Measurements from ENCODE around the gene PRRT1. TPM values are rescaled to one million over a fixed set of nuclear protein-coding genes. Genes with fewer than 3 reads are reported as not detected.
"Not testable (repeated sequence)": the region's sequence is repeated elsewhere in the genome, so short reads cannot be mapped to it uniquely, and the experiment has no call there.

Gene PRRT1
- 1 to 10 TPM; 2.0 to 2.5 (median 2.1) TPM for polyA plus RNA-seq (ENCODE audit: insufficient read length in 3 of 3)

GRCh38 chr6:32151863-32152768 lies at the start of gene PRRT1:
Gene PRRT1 (minus strand): TSS chr6:32151939. CDS start chr6:32151827, 112 bp downstream.
- no peak for DNase-seq (ENCODE audit: low read depth in 3 of 3, low spot score in 2 of 3)

GRCh38 chr6:32200711-32201475 lies 49.2 kb upstream of the PRRT1 start:
- no peak for DNase-seq (ENCODE audit: low read depth in 3 of 3, low spot score in 2 of 3)

GRCh38 chr6:32198866-32199265 lies 47.1 kb upstream of the PRRT1 start:
- DNase-seq (ENCODE audit: low read depth in 3 of 3, low spot score in 2 of 3): no peak

GRCh38 chr6:32198345-32198696 lies 46.6 kb upstream of the PRRT1 start:
- DNase-seq (ENCODE audit: low read depth in 3 of 3, low spot score in 2 of 3): no peak

GRCh38 chr6:32196682-32197616 lies 45.2 kb upstream of the PRRT1 start:
- no peak for DNase-seq (ENCODE audit: low read depth in 3 of 3, low spot score in 2 of 3)

GRCh38 chr6:32195902-32196681 lies 44.4 kb upstream of the PRRT1 start:
- peak in 2 of 3 donors; percentile 85 to 87 for DNase-seq (ENCODE audit: low read depth in 3 of 3, low spot score in 2 of 3)

- DNase-seq (ENCODE audit: low read depth in 3 of 3, low spot score in 2 of 3): peak; percentile 98 to 99 (median 99)
Measured at GRCh38 chr6:32195652-32195901, 43.8 kb upstream of the PRRT1 start.

- no peak for DNase-seq (ENCODE audit: low read depth in 3 of 3, low spot score in 2 of 3)
Measured at GRCh38 chr6:32194825-32195651, 43.3 kb upstream of the PRRT1 start.

- no peak for DNase-seq (ENCODE audit: low read depth in 3 of 3, low spot score in 2 of 3)
Measured at GRCh38 chr6:32194388-32194787, 42.6 kb upstream of the PRRT1 start.

- not testable (repeated sequence) for DNase-seq (ENCODE audit: low read depth in 3 of 3, low spot score in 2 of 3)
Measured at GRCh38 chr6:32193096-32193495, 41.4 kb upstream of the PRRT1 start.

GRCh38 chr6:32192608-32193039 lies 40.9 kb upstream of the PRRT1 start, which contains the start of gene GPSM3:
Gene GPSM3 (minus strand): TSS chr6:32192643. CDS start chr6:32192513, 130 bp downstream.
- DNase-seq (ENCODE audit: low read depth in 3 of 3, low spot score in 2 of 3): no peak

GRCh38 chr6:32191696-32192607 lies 40.2 kb upstream of the PRRT1 start:
- DNase-seq (ENCODE audit: low read depth in 3 of 3, low spot score in 2 of 3): no peak

- DNase-seq (ENCODE audit: low read depth in 3 of 3, low spot score in 2 of 3): no peak
Measured at GRCh38 chr6:32190911-32191677, 39.4 kb upstream of the PRRT1 start.

GRCh38 chr6:32190054-32190851 lies 38.5 kb upstream of the PRRT1 start, which contains the start of gene PBX2:
Gene PBX2 (minus strand): TSS chr6:32190202. CDS start chr6:32189915, 287 bp downstream.
- DNase-seq (ENCODE audit: low read depth in 3 of 3, low spot score in 2 of 3): peak in 2 of 3 donors; percentile 86 to 88

- no peak for DNase-seq (ENCODE audit: low read depth in 3 of 3, low spot score in 2 of 3)
Measured at GRCh38 chr6:32189742-32190053, 38.0 kb upstream of the PRRT1 start.

GRCh38 chr6:32189069-32189741 lies 37.5 kb upstream of the PRRT1 start:
- no peak for DNase-seq (ENCODE audit: low read depth in 3 of 3, low spot score in 2 of 3)
